ENCODE measurements around the gene NOA1.

NOA1 gene

DNA sequence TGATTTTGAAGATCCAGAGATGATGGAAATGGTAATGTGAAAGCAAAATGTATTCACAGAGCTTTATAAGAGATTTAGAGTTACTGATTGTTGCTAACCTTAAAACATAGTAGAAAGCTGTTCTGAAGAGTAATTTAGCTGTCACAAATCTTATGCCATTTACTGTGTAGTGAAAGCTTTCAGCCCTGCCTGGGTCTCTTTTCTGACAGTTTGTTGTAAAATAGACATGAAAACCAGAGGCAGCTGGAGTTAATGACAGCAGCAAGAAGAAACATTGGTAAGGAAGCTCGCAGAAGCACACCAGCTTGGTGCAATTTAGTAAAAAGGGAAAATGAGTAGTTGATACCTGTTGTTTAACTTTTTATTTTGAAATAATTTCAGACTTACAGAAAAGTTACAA lies 22.3 kb upstream of the NOA1 start:
- H3K27ac Mint-ChIP-seq = no peak overlapping the region
- TF ChIP-seq, protein P1, sequence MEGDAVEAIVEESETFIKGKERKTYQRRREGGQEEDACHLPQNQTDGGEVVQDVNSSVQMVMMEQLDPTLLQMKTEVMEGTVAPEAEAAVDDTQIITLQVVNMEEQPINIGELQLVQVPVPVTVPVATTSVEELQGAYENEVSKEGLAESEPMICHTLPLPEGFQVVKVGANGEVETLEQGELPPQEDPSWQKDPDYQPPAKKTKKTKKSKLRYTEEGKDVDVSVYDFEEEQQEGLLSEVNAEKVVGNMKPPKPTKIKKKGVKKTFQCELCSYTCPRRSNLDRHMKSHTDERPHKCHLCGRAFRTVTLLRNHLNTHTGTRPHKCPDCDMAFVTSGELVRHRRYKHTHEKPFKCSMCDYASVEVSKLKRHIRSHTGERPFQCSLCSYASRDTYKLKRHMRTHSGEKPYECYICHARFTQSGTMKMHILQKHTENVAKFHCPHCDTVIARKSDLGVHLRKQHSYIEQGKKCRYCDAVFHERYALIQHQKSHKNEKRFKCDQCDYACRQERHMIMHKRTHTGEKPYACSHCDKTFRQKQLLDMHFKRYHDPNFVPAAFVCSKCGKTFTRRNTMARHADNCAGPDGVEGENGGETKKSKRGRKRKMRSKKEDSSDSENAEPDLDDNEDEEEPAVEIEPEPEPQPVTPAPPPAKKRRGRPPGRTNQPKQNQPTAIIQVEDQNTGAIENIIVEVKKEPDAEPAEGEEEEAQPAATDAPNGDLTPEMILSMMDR (IDR thresholded peaks at IDR 0.05; ENCODE audit: unreplicated experiment in 3 of 3) = no peak
- H3K36me3 Mint-ChIP-seq (ENCODE audit: low read depth) = peaks cover 70% of the 10 kb centered on the region
- no peaks in the 10 kb centered on the region for H3K27me3 Mint-ChIP-seq (ENCODE audit: low read depth)
- no peak overlapping the region for H3K4me3 Mint-ChIP-seq
- no peaks in the 10 kb centered on the region for H3K9me3 Mint-ChIP-seq
- H3K4me1 Mint-ChIP-seq = peaks cover 11% of the 10 kb centered on the region

DNA sequence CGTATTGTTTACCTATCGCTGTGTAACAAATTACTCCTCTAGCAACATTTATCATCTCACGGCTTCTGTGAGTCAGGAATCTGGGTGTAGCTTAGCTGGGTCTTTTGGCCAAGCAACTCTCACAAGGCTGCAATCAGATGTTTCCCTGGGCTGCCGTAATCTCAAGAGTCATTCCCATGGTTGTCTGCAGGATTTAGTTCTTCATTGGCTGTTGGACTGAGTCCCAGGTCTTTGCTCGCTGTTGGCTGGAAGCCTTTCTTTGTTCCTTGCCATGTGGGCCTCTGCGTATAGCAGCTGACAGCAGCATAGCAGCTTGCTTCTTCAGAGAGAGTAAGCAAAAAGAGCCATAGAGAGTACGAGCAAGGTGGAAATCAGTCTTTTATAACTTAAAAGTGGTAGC lies 18.1 kb upstream of the NOA1 start:
- H3K27me3 Mint-ChIP-seq (ENCODE audit: low read depth) = no peaks in the 10 kb centered on the region
- peaks cover 73% of the 10 kb centered on the region for H3K36me3 Mint-ChIP-seq (ENCODE audit: low read depth)
- TF ChIP-seq, protein P1 (IDR thresholded peaks at IDR 0.05; ENCODE audit: unreplicated experiment in 3 of 3) = no peak
- peak overlapping the region; percentile 83 to 94 (median 93) for H3K27ac Mint-ChIP-seq
- peak overlapping the region in 2 of 3 experiments; percentile 3 to 4 for H3K4me3 Mint-ChIP-seq
- no peaks in the 10 kb centered on the region for H3K9me3 Mint-ChIP-seq
- peaks cover 17% of the 10 kb centered on the region for H3K4me1 Mint-ChIP-seq

DNA sequence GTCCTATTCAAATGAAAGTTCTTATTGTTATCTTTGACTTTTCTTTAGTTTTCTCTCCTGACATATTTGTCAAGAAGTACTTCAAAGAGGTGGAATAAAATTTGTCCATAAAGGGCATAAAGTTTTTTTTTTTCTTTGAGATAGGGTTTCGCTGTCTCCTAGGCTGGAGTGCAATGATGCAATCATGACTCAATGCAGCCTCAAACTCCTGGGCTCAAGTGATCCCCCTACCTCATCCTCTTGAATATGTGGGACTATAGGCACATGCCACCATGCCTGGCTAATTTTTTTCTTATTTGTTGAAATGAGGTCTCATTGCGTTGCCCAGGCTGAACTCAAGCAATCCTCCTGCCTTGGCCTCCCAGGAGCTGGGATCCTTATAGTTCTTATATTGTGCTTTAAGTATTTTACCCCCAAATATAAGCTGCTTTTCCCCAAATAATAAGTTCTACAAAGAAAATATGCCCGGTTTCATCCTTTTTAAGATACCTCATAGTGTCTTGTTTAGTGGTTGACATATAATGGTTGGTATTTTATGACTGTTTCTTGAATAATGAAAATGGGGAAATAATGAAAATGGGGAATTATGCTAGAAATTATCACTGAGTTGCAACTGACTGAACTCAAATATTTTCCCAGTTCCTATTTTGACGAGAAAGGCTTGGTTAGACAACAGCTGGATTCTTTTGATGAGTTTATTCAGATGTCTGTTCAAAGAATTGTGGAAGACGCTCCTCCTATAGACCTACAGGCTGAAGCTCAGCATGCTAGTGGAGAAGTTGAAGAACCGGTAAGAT lies 12.9 kb upstream of the NOA1 start:
- no peaks in the 10 kb centered on the region for H3K9me3 Mint-ChIP-seq
- H3K4me1 Mint-ChIP-seq = peaks cover 10% of the 10 kb centered on the region
- no peak overlapping the region for H3K27ac Mint-ChIP-seq
- no peaks in the 10 kb centered on the region for H3K27me3 Mint-ChIP-seq (ENCODE audit: low read depth)
- H3K4me3 Mint-ChIP-seq = no peak overlapping the region
- H3K36me3 Mint-ChIP-seq (ENCODE audit: low read depth) = peaks cover 73% of the 10 kb centered on the region
- TF ChIP-seq, protein P1 (IDR thresholded peaks at IDR 0.05; ENCODE audit: unreplicated experiment in 3 of 3) = no peak

DNA sequence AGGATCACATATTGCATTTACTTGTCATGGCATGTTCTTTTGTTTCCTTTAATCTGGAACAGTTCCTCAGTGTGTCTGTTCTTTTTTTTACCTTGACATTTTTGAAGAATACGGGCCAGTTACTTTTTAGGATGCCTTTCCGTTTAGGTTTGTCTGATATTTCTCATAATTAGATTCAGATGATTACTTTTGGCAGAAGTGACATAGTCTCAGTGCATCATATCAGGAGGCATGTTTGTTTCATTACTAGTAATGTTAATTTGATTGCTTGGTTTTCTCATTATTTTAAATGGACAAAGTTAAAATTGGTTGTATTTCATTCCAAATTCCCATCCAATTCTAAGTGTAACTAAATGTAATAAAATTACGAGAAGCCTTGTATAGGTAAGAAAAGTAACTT lies 9.5 kb upstream of the NOA1 start:
- Mint-ChIP-seq H3K9me3 (no peaks in the 10 kb centered on the region), H3K4me3 (no peak overlapping the region), H3K27ac (no peak overlapping the region), H3K27me3 (ENCODE audit: low read depth) (no peaks in the 10 kb centered on the region), H3K4me1 (peaks cover 14% of the 10 kb centered on the region), H3K36me3 (ENCODE audit: low read depth) (peaks cover 65% of the 10 kb centered on the region)
- TF ChIP-seq, protein P1 (IDR thresholded peaks at IDR 0.05; ENCODE audit: unreplicated experiment in 3 of 3) = no peak

DNA sequence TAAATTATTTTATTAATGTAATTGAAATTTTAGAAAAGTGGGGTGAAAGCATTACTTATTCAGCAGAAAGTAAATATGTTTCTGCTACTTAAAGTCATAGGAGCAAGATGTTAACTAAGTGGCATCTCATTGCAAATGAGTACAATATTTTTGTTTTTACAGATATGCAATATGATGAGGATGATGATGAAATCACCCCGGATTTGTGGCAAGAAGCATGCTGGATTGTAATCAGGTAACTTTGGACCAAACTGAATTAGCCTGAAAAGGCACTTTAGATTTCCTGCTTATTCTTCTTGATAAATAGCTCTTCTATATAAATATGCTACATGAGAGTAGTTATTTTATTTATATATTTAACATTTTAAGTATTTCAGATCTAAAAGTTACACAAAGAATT lies 8.8 kb upstream of the NOA1 start:
- no peak overlapping the region for H3K27ac Mint-ChIP-seq
- peaks cover 16% of the 10 kb centered on the region for H3K4me1 Mint-ChIP-seq
- H3K9me3 Mint-ChIP-seq = no peaks in the 10 kb centered on the region
- no peaks in the 10 kb centered on the region for H3K27me3 Mint-ChIP-seq (ENCODE audit: low read depth)
- TF ChIP-seq, protein P1 (IDR thresholded peaks at IDR 0.05; ENCODE audit: unreplicated experiment in 3 of 3) = no peak
- peaks cover 57% of the 10 kb centered on the region for H3K36me3 Mint-ChIP-seq (ENCODE audit: low read depth)
- H3K4me3 Mint-ChIP-seq = no peak overlapping the region

DNA sequence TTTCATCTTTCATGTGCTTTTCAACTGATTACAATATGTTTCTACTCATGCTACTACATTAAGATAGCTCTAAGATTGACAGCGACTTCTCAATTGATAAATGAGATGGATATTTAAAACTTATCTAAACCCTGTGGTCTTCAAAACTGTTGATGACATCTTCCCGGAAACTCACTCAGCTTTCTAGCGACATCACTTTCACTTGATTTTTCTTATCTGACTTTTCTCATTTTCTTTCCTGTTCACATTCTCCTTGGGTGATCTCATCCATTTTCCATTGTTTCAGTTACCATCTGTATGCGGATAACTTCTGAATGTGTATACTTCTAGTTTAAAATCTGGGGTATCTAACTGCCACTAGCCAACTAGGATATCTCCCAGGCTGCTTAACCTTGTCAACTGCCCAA lies 4.4 kb upstream of the NOA1 start:
- peak overlapping the region; percentile 45 to 100 (median 49) for H3K4me3 Mint-ChIP-seq
- TF ChIP-seq, protein P1 (IDR thresholded peaks at IDR 0.05; ENCODE audit: unreplicated experiment in 3 of 3) = no peak
- no peaks in the 10 kb centered on the region for H3K9me3 Mint-ChIP-seq
- H3K4me1 Mint-ChIP-seq = peaks cover 34% of the 10 kb centered on the region
- peaks cover 19% of the 10 kb centered on the region for H3K36me3 Mint-ChIP-seq (ENCODE audit: low read depth)
- H3K27ac Mint-ChIP-seq = peak overlapping the region in 1 of 3 experiments; percentile 13
- no peaks in the 10 kb centered on the region for H3K27me3 Mint-ChIP-seq (ENCODE audit: low read depth)

All from nephron (organoid).